LoVo (cell line): ENCODE results near the gene KCNQ2.

Experiments used
- DNase-seq: peaks from one replicate; pipeline ENCODE4 v3.0.0-alpha.2; 2016; ENCODE audit warnings: low spot score

KCNQ2 gene

DNA sequence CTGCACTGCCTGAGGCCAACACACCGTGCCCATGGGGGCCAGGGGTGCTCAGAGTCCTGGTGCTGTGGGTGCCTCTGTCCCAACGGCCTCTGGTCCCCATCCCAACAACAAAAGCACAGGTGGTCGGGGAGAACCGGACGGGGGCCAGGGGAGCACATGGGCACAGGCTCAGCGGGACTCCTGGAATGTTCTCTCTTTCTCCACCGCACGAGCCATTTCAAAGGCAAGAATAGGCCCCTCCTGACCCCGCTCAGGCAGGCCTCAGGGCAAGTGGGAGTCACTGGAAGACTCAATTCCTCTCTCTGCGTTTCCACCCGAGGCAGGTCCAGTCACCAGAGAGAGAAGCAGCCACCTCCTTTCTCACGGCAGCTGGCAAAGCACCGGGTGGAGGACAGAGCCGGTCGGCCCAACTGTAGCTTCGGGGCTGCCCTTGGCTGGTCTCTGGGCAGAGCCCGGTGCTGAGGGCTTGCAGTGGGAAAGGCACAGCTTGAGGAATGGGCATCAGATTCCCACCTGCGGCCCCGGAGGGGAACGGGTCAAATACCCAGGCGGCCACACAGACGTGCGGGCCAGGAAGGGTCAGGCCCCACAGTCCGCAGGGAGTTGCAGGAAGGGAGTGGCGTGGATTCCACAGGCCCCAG, 55.2 kb downstream of the KCNQ2 start:
- DNase-seq: no peak

GRCh38 chr20:63416631-63417030, 55.8 kb downstream of the KCNQ2 start:
- no peak for DNase-seq

DNA sequence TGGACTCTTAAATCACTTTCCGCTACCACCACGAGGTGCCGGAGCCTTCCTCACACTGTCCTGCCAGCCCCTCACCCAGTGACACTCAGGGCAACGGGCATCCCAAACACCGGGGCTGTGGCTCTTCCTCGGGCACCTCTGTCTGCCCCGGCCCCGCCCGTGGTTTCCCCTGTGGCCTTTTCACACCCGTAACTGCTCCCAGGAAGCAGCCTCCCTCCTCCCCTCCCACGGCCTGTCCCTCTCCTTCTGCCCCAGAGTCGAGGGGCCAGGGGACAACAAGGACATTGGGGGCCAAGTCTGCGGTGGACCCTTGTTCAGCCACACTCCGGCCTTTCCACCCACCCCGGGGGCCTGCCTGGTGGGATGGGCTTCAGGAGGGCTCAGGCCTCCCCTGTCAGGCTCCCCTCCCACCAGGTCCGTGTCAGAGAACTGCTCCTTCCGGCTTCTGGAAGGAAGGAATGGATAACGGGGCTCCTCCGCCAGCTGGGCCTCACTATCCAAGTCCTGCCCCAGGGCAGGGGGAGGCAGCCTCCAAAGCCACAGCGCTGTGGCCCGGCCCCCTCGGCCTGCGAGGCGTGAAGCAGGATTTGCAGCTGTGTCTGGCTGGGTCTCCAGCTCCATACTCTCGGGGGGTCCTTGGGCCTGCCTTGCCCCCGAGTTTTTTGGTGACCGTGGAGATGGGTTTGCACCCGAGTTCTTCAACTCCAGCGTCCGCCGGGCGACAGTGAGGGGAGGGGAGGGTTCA, 56.6 kb downstream of the KCNQ2 start:
- DNase-seq: no peak

GRCh38 chr20:63414720-63415430, 57.6 kb downstream of the KCNQ2 start:
- DNase-seq: no peak

DNA sequence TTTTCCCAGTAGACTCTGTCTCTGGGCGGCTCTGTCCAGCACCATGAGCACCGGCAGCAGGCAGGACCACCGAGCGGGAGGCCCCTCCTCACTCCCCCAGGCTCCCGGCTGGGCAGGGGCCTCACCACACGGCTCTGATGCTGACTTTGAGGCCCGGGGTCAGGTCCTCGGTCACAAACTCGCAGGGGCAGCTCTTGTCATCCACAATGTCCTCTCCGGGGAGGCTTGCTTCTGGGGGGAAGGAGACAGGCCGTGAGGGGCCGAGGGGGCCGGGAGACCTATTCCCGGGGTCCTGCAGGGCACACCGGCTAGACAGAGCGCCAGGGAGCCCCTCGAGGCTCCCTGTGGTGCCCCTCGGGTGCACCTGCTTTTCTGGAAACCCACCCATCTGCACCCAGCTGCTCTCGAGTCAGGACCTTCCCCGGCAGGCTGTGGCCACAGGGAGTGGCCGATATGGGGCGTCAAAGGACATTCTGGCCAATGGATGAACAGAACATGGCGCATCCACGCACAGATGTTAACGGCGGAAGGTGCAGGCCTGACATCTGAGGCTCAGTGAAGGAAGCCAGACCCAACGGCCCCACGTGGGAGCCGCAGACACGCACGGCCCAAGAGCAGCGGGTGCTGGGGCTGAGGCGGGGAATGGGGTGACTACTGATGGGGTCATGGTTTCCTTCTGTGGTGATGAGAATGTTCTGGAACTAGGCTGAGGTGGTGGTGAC, 58.3 kb downstream of the KCNQ2 start:
- DNase-seq: no peak

GRCh38 chr20:63413323-63413722, 59.1 kb downstream of the KCNQ2 start:
- no peak for DNase-seq

DNA sequence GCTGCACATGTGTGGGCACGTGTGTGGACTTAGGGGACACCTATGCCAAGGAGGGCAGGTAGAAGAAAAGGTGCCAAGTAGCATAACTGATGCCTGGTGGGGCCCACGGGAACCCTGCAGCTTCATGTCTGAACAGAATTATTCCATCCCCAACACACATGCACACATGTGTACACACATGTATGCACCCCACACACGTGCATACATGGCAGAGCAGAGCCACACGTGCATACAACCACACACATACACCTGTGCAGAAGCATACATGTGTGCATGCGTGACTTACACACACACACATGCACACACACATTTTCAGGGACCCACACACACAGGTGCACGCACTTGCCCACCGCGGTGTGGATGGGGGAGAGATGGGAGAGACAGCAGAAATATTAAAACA, 59.6 kb downstream of the KCNQ2 start:
- no peak for DNase-seq

DNA sequence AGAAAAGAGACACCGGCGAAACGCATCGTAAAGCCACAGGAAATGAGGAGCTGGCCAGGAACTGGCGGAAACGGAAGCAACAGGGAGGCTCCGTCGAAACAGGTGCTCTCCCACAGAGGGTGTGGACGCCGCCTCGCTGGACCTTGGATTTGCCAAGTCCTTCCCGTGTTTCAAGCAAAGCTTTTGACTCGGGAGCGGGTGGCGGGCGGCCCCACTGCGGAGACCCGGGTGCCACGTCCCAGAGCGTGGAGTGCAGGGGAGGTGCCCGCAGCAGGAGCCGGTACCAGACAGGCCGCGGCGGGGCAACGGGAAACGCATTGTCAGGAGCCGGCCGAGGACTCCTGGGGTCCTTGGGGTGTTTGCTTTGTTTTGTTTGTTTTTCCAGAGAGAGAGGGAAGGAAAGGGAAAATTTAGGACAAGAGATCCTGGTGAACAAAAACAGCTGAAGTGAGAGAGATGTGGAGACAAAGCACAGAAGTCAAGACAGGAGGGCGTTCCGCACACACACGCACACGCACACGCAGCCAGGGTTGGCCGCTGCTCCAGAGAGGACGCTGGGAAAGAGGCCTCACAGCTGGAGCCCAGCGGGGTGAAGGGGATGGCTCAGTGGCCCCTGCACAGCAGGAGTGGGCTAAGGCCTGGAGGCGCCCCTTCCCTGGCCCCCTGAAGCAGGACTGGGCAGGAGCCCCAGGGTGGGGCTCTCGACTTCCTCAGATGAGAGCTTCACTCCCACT, 60.4 kb downstream of the KCNQ2 start:
- no peak for DNase-seq

DNA sequence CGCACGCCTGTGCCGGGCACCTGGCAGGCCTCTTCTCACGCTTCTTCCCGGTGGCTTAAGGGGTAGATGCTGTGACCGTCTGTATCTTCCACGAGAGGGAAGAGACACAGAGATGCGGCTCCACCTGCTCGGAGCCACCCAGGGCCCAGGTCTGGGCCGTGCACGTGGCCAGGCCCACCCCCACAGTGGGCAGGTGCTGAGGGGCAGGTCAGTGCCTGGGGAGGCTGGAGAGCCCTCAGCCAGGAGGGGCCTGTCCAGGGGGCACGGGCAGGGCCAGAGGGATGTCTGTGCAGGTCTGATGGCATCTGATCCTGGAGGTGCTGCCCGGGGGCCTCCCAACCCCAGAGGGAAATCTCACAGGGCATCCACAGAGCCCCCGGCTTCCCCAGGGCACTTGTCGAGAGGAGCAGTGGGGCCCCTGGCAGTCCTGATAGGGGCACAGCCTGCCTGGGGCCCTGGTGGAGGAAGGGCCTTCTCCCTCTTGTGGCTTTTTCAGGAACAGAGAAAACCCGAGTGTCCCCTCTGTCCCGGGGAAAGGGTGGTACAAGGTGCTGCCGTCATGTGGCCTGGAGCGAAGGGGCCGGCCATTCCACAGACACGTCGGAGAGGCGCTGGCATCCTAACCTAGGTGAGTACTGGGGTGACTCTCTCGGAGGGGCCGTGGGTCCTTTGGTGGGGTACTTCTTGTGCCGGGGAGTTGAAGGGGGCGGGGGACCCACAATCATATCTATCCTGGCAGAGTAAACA, 61.1 kb downstream of the KCNQ2 start:
- no peak for DNase-seq

DNA sequence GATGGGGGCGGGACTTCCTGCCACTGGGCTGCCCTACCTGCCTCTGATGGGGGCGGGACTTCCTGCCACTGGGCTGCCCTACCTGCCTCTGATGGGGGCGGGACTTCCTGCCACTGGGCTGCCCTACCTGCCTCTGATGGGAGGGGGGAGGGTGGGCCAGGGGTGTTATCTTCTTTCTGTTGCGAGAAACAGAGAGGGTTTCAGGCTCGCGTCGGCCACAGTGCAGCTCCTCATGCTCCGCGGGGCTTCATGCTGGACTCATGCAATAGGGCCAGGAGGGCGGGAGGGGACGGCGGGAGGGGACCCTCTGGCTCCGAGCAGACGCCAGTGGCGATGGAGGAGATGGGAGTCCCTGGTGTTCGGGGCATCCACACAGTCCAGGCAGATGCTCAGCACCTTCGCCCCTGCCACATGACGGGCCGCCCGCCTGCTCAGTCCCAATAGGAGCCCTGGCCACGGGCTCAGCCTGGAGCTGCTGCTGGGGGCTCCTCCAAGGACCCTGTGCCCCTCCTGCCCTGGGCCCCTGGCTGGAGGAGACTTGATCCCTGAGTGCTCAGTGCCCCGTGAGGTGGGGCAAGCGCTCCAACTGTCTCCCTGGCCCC, 62.5 kb downstream of the KCNQ2 start:
- DNase-seq: no peak

DNA sequence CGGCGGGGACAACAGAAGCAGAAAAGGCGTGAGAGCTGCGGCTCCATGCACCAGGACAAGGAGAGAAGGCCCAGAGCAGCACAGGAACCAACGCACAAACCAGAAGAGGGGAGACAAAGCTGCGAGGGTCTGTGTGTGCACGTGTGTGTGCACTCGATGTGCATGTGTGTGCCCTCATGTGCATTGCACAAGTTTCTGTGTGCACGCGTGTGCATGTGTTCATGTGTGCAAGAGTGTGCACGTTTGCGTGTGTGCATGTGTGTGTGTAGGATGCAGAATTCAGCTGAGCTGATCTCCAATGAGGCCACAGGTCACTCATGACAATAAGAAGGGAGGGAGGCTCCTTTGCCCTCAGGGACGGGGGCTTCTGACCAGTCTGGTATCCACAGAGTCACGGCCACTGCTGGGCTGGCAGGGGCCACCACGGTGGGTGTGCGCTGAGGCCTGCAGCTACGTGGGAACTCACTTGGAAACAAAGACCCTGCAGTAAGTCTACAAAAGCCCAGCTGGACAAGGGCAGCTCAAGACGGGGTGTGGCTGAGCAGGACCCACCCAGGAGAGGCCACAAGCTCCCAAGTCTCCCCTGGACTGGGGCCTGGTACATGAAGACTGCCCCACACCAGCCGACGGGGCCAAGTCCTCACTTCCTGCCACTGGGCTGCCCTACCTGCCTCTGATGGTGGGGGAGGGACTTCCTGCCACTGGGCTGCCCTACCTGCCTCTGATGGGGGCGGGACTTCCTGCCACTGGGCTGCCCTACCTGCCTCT, 63.2 kb downstream of the KCNQ2 start:
- DNase-seq: no peak

DNA sequence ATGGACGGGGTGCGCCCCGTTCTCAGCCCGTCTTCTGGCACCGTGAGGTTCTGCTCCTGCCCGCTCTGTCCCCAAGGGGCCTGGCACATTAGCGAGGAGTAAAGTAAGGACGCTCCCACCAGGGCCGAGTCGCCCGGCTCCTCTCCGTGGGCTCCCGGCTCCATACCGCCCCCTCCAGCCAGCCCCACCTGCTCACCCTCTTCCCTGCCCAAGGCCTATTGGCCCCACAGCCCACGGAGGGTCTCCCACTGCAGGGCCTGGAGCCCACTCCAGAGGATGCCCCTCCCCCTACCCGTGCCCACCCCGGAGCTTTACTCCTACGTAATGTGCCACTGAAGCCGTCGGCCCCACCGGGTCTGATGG, 63.8 kb downstream of the KCNQ2 start:
- no peak for DNase-seq

DNA sequence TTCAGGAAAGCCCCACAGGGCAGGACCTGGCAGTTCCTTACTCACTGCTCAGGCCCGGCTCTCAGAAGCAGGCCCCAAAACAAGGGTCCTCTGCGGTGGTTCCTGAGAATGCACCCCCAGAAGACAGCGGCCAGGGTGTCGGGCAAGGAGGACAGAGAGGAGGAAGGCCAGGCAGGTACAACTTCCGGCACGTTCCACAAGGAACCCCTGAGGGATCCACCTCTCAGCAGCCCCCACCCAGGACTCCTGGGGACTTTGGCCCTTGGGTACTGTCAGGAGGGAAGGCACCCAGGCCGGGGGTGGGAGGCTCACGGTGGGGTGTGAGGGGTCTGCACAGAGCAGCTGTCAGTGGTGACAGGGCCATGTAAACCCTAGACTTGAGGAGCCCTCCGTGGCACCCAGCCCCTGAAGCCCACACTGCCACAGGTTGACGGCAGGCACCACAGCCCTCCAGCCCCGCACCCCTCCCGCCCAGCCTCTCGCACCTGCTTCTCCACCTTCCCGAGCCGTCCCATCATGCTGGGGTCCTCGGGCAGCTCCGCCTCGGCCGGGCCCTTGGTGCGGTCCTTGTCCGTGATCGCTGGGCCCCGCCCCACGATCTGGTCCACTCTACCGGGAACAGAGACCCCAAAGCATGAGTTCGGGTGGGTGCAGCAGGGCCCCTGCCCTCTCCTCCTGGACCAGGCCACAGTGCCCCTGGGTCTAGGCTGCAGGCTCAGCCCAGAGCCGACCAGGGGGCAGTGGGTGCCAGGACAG, 64.3 kb downstream of the KCNQ2 start:
- DNase-seq: no peak

DNA sequence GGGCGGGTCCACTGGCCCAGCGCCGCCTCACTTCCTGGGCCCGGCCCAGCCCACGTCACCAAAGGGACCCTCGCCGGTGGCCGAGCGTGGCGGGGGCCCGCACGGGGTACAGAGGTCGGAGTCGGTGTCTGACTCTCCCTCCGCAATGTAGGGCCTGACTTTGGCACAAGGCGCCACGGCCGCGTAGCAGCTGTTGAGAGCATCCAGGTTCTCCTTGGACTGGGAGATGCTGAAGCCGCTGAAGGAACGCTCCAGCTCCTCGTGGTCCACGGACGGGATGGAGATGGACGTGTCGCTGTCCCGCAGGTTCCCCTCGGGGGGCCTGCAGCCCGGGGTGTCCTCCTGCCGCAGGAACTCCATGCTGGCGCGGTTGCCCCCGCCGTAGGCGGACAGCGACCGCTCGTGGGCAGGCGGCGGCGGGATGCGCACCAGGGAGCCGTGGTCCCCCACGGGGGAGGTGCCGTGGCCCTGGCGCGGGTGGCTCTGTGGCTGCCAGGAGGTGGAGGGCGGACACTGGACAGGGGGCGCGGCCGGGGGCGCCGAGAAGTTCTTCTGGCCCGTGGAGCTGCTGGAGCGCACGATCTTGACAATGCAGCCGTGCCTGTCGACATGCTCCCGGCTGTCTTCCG, 65.7 kb downstream of the KCNQ2 start:
- DNase-seq: no peak

DNA sequence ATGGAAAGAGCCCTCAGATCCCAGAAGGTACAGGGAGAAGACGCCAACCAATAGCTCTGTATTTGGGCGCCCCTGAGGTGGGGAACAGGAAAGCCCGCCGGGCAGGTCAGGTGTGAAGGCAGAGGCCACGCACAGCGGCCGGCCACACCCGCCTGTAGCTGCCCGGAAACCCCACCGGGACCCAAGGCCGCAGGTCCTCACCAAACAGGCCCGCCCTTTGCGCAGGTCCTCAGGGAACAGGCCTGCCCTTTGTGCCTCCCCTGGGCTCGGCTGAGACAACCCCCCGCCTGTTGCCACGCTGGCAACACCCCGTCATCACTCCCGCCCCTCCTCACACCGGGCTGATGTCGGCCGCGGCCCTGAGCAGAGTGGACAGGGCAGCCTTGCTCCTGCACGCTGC, 66.4 kb downstream of the KCNQ2 start:
- no peak for DNase-seq

GRCh38 chr20:63405102-63405730, 67.2 kb downstream of the KCNQ2 start:
- no peak for DNase-seq

DNA sequence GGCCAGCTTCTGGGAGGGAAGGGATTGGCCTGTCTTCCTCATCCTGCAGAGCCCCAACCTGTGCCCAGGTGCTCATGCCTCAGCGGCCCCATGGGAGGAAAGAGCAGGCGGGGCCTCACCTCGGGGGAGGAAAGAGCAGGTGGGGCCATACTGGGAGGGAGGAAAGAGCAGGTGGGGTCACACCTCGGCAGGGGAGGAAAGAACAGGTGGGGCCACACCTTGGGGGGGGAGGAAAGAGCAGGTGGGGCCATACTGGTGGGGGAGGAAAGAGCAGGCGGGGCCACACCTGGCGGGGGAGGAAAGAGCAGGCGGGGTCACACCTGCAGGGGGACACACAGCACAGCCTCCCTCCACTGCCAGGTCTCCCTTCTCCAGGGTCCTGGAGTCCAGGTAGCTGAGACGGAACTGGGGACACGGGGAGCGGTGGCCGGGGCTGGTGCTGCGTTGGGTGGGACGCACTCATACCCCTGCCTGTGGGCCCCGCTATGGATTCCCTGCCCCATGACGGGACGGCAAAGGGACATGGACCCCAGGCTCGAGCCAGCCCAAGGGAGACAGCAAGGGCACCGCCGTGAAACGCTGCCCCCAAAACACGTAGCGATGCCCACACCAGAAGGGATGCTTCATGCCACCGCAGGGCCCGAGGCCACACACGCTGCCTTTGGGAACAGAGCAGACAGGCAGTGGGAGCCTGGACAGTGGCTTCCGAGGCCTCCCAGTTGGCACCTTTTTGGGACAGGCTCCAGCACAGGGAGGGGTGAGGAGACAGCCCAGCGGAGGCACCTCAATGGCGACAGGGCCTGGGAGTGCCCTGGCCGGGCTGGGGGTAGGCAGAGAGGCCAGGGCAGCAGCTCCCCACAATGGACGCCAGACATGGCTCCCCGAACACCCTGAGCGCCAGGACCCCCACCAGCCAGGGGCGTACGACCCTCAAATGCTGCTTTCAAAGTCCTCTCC, 68.0 kb downstream of the KCNQ2 start:
- no peak for DNase-seq
